Endothelial cell of umbilical vein (primary cell): ENCODE results near the gene VIPR2. TPM values are rescaled to one million over a fixed set of nuclear protein-coding genes. Genes with fewer than 3 reads are reported as not detected.

ENCODE experiments used
- BruUV-seq: library from RNA; stranded (reverse); fragments of 400-500 nt; replicated peaks from 2 replicates; lab custom pipeline; 2021; lab: Mats Ljungman, UMichigan
- CTCF ChIA-PET: fragments of 300-600, 350-600 bp; sonication (Branson Sonifier 250); formaldehyde crosslinking; loops from one replicate; lab custom pipeline; 2021; ENCODE audit warnings: antibody characterized with exemption, inconsistent platforms; lab: Charles Lee
- POLR2A ChIA-PET: fragments of 300-600, 350-600 bp; sonication (Branson Sonifier 250); formaldehyde crosslinking; loops from one replicate; lab custom pipeline; 2021; ENCODE audit warnings: antibody characterized with exemption, inconsistent platforms; lab: Charles Lee
- DNase-seq: peaks from one replicate; pipeline ENCODE4 v3.0.0-alpha.2; 2011; ENCODE audit warnings: low read depth, low spot score
- FAIRE-seq: peaks from 2 replicates; lab custom pipeline; 2011; peaks lifted over from hg19 to GRCh38; lab: Jason Lieb, UNC
- H2AFZ ChIP-seq: 2 replicates; pipeline ENCODE4 v1.6.0; 2012; ENCODE audit warnings: low read depth, low read length, control low read depth, inconsistent platforms
- H3K27ac ChIP-seq: 2 replicates; pipeline ENCODE4 v1.5.1; 2011; ENCODE audit warnings: low read depth, mild to moderate bottlenecking, control low read depth, low read length, moderate library complexity; ENCODE audit not compliant: insufficient read depth
- H3K27me3 ChIP-seq, 2 experiments: 2 replicates each; pipeline versions ENCODE4 v1.6.0 to v1.6.1; 2011; ENCODE audit warnings: low read length in 2 of 2, mixed read lengths in 1 of 2; ENCODE audit not compliant: control insufficient read depth in 2 of 2, insufficient read depth in 2 of 2
- H3K36me3 ChIP-seq, 2 experiments: 2 replicates in 1 of 2; 3 replicates in 1 of 2; pipeline ENCODE4 v1.5.1; 2011; ENCODE audit warnings: low read length in 2 of 2, mild to moderate bottlenecking in 1 of 2, moderate library complexity in 1 of 2; ENCODE audit not compliant: control insufficient read depth in 2 of 2, insufficient read depth in 2 of 2; ENCODE audit errors: extremely low read depth in 1 of 2
- H3K4me1 ChIP-seq: 3 replicates; pipeline ENCODE4 v1.5.1; 2011; ENCODE audit warnings: mild to moderate bottlenecking, low read length; ENCODE audit not compliant: control insufficient read depth, insufficient read depth; ENCODE audit errors: extremely low read depth
- H3K4me2 ChIP-seq: 2 replicates; pipeline ENCODE4 v1.6.1; 2011; ENCODE audit warnings: low read length, control low read depth, mixed read lengths; ENCODE audit not compliant: insufficient read depth
- H3K4me3 ChIP-seq, 3 experiments: fragments of 200-600 bp in 1 of 3; sonication (generic), shearing (Covaris generic) in 1 of 3; replicated peaks in 1 of 3; 2 replicates each; pipeline ENCODE4 v1.5.1; 2011 to 2016; ENCODE audit warnings: control low read depth in 3 of 3, low read length in 3 of 3, mild to moderate bottlenecking in 2 of 3, inconsistent platforms in 1 of 3, low read depth in 1 of 3, moderate library complexity in 1 of 3; ENCODE audit not compliant: insufficient read depth in 1 of 3
- H3K79me2 ChIP-seq: 2 replicates; pipeline ENCODE4 v1.6.0; 2012; ENCODE audit warnings: low read length, inconsistent platforms; ENCODE audit not compliant: control insufficient read depth, insufficient read depth
- H3K9ac ChIP-seq: replicated peaks from 2 replicates; pipeline ENCODE3; 2011; ENCODE audit warnings: low read length, control low read depth; ENCODE audit not compliant: insufficient read depth; ENCODE audit errors: extremely low read depth
- H3K9me1 ChIP-seq: replicated peaks from 3 replicates; pipeline ENCODE4 v1.6.0; 2011; ENCODE audit warnings: mild to moderate bottlenecking, low read length; ENCODE audit not compliant: control insufficient read depth, insufficient read depth; ENCODE audit errors: extremely low read depth
- H3K9me3 ChIP-seq: replicated peaks from 2 replicates; pipeline ENCODE4 v1.5.1; 2012; ENCODE audit warnings: low read length, inconsistent platforms; ENCODE audit not compliant: control insufficient read depth, insufficient read depth
- H4K20me1 ChIP-seq: replicated peaks from 2 replicates; pipeline ENCODE3; 2011; ENCODE audit warnings: mild to moderate bottlenecking, low read length; ENCODE audit not compliant: control insufficient read depth, insufficient read depth; ENCODE audit errors: extremely low read depth
- CTCF ChIP-seq, 2 donors: IDR thresholded peaks; 1 replicate in 1 of 2; 2 replicates in 1 of 2; pipeline ENCODE4 v1.5.1; 2011; ENCODE audit warnings: low read length in 2 of 2, mild to moderate bottlenecking in 2 of 2, moderate library complexity in 2 of 2, control low read depth in 1 of 2, inconsistent platforms in 1 of 2, low read depth in 1 of 2; ENCODE audit not compliant: insufficient read depth in 1 of 2; ENCODE audit errors: extremely low read depth in 1 of 2
- EZH2 ChIP-seq: IDR thresholded peaks from 2 replicates; pipeline ENCODE4 v1.6.1; 2012; ENCODE audit warnings: borderline replicate concordance, low read depth, mild to moderate bottlenecking, moderate library complexity, low read length, inconsistent platforms; ENCODE audit not compliant: severe bottlenecking
- FOS ChIP-seq: IDR thresholded peaks from 2 replicates; pipeline ENCODE4 v1.6.1; 2011; ENCODE audit warnings: mild to moderate bottlenecking, low read length, moderate library complexity, borderline replicate concordance; ENCODE audit not compliant: insufficient read depth
- GATA2 ChIP-seq: IDR thresholded peaks from 2 replicates; pipeline ENCODE4 v1.7.0; 2011; ENCODE audit warnings: low read depth, mild to moderate bottlenecking, moderate library complexity, mixed read lengths, low read length; ENCODE audit not compliant: insufficient read length, insufficient read depth
- JUN ChIP-seq: IDR thresholded peaks from 2 replicates; pipeline ENCODE4 v1.6.1; 2011; ENCODE audit warnings: borderline replicate concordance, low read depth; ENCODE audit not compliant: insufficient read length, insufficient read depth
- MAX ChIP-seq: IDR thresholded peaks from 2 replicates; pipeline ENCODE4 v1.6.1; 2011; ENCODE audit not compliant: insufficient read depth, insufficient read length
- MYC ChIP-seq: IDR thresholded peaks from one replicate; pipeline ENCODE4 v1.6.1; 2011; ENCODE audit warnings: mild to moderate bottlenecking, low read depth, low read length
- POLR2A ChIP-seq: IDR thresholded peaks from 2 replicates; pipeline ENCODE4 v1.6.1; 2012; ENCODE audit warnings: low read depth, mild to moderate bottlenecking, control low read depth, low read length
- POLR2AphosphoS5 ChIP-seq: IDR thresholded peaks from 2 replicates; pipeline ENCODE4 v1.6.1; 2012; ENCODE audit warnings: low read depth, mild to moderate bottlenecking, control low read depth, low read length, moderate library complexity; ENCODE audit not compliant: insufficient read depth
- dilution Hi-C: fragments of 300-500 bp; cut with MboI; formaldehyde crosslinking; loops from one replicate; pipeline ENCODE4 v1.15.0; 2019; ENCODE audit warnings: low sequenced_read_pairs; ENCODE audit not compliant: extremely low pct_ligation_motif_present
- intact Hi-C: fragments of 100-400 bp; cut with micrococcal nuclease; formaldehyde crosslinking; loops from one replicate; pipeline ENCODE4 v1.10.0; 2022
- polyA plus RNA-seq, 4 experiments: library from polyadenylated mRNA; depleted of rRNA in 3 of 4; stranded (reverse) in 3 of 4; unstranded in 1 of 4; fragments of >200 nt; gene quantifications; 2 replicates each; pipeline versions ENCODE4 v1.2.1 to v1.2.3, GENCODE V29; 2011 to 2012; ENCODE audit warnings: missing spikeins in 1 of 4
- total RNA-seq: library from RNA; stranded (reverse); gene quantifications from 2 replicates; pipeline ENCODE4 v1.2.3, GENCODE V29; 2021

VIPR2 gene
- total and polyA plus RNA-seq, 2 donors (not counting 3 experiments of a cell fraction or from before 2014, with no cell fraction given), result not detected

GRCh38 chr7:159059629-159060028, 85.0 kb downstream of the VIPR2 start:
- intact Hi-C loops (no loop called here), dilution Hi-C loops (no loop called here)
- Histone ChIP-seq H3K27me3 (no peaks in the 10 kb centered on the region), H3K9me3 (peaks cover 2% of the 10 kb centered on the region), H3K79me2 (no peaks in the 10 kb centered on the region), H3K4me2 (no peak overlapping the region), H2AFZ (no peak overlapping the region), H3K36me3 (no peaks in the 10 kb centered on the region), H3K9ac (no peak overlapping the region), H3K9me1 (no peaks in the 10 kb centered on the region), H4K20me1 (no peaks in the 10 kb centered on the region), H3K4me3 (no peak overlapping the region), H3K27ac (no peak overlapping the region), H3K4me1 (no peaks in the 10 kb centered on the region)
- POLR2A ChIA-PET, result no interaction called here
- BruUV-seq, result no TSS peak
- FAIRE-seq (no peak), DNase-seq (no peak)
- TF ChIP-seq GATA2 (no peak), POLR2AphosphoS5 (no peak), MYC (no peak), CTCF (IDR thresholded peaks at IDR 0.05; ENCODE audit: extremely low read depth in 1 of 2, insufficient read depth in 1 of 2, low read depth in 1 of 2, low read length in 2 of 2) (no peak), FOS (no peak), POLR2A (no peak), MAX (no peak), JUN (no peak), EZH2 (no peak)
- CTCF ChIA-PET, result no interaction called here
